T-helper 17 cell (primary cell): ENCODE measurements around the gene TBC1D17. TPM values are rescaled to one million over a fixed set of nuclear protein-coding genes. Genes with fewer than 3 reads are reported as not detected.

Source experiments
- ATAC-seq: fragments of 150-1000 bp; cut with Tn5 transposase; 2 replicates; pipeline ENCODE4 v1.10.0; 2021; ENCODE audit warnings: mild to moderate bottlenecking, moderate library complexity
- DNase-seq, 3 donors: peaks; one replicate each; pipeline versions ENCODE4 v3.0.0 to v3.0.0-alpha.2; 2020 to 2021
- H3K9me3 ChIP-seq: one replicate; pipeline ENCODE4 v1.7.0; 2013; ENCODE audit warnings: low read length, mild to moderate bottlenecking; ENCODE audit not compliant: control insufficient read depth, poor library complexity, severe bottlenecking
- H3K27ac Mint-ChIP-seq: one replicate; pipeline ENCODE4 v1.8.0; 2022; ENCODE audit warnings: mild to moderate bottlenecking, moderate library complexity, mixed read lengths
- H3K27me3 Mint-ChIP-seq: one replicate; pipeline ENCODE4 v1.8.0; 2022; ENCODE audit warnings: mixed read lengths
- H3K36me3 Mint-ChIP-seq: one replicate; pipeline ENCODE4 v1.8.0; 2022; ENCODE audit warnings: low read depth, mixed read lengths
- H3K4me1 Mint-ChIP-seq: one replicate; pipeline ENCODE4 v1.8.0; 2022; ENCODE audit warnings: mild to moderate bottlenecking, mixed read lengths
- H3K4me3 Mint-ChIP-seq: one replicate; pipeline ENCODE4 v1.8.0; 2022; ENCODE audit warnings: mild to moderate bottlenecking, moderate library complexity, mixed read lengths
- total RNA-seq, 4 donors: library from RNA in 2 of 4; stranded (reverse) in 2 of 4; gene quantifications; one replicate each; pipeline ENCODE4 v1.2.3 and lab custom pipeline; 2022 to 2026

The TBC1D17 gene
- total RNA-seq, 2 donors from 2014 or later = 44.1 to 57.3 TPM

DNA sequence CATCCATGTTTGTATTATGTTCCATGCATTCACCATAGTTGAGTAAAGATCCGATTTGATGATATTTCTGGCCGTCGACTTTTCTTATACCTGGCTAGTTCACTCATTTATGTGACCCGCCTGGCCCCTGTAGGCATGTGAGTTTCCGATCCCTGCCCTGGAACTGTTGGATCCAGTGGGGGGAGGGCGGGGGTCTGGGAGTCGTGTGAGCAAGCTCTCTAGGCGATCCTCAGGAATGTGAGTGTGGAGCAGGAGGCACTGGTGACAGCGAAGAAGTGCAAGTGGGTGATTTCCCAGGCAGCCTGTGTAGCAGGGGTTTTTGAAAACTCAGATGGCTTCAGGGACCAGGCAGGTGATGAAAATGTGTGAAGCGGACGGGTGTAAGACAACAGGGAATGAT, 37.2 kb upstream of the TBC1D17 start:
- H3K36me3 Mint-ChIP-seq = peaks cover 9% of the 10 kb centered on the region
- H3K4me1 Mint-ChIP-seq = peaks cover 2% of the 10 kb centered on the region
- H3K4me3 Mint-ChIP-seq = no peak overlapping the region
- ATAC-seq (no peak), DNase-seq (no peak)
- H3K27me3 Mint-ChIP-seq = no peaks in the 10 kb centered on the region
- H3K9me3 ChIP-seq = no peaks in the 10 kb centered on the region
- peak overlapping the region; percentile 8 for H3K27ac Mint-ChIP-seq

DNA sequence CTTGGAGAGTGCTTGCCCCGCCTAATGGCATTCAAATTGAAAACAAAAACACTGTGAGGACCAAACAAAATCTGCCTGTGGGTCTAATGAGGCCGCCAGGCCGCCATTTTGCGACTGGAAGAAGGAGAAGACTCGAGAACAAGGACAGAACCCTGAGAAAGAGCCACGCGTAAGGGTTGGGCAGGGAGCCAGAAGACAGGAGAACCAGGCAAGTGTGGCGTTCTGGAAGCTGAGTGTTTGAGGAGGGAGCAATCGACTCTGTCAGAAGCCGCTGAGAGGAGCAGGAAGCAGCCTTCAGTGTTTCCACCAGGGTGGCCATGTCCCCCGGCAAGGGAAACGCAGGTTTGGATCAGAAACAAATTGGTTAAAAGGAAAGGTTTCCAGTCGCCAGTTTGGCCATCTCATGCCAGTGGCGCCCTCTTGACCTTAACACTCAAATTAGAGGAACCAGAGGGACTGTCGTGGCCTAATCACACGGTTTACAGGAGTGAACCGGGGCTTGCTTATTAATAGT, 36.7 kb upstream of the TBC1D17 start:
- no peak for DNase-seq
- H3K27ac Mint-ChIP-seq = peak overlapping the region; percentile 24
- no peak for ATAC-seq
- H3K4me3 Mint-ChIP-seq = no peak overlapping the region
- H3K4me1 Mint-ChIP-seq = peaks cover 2% of the 10 kb centered on the region
- no peaks in the 10 kb centered on the region for H3K9me3 ChIP-seq
- H3K36me3 Mint-ChIP-seq = peaks cover 9% of the 10 kb centered on the region
- H3K27me3 Mint-ChIP-seq = no peaks in the 10 kb centered on the region

DNA sequence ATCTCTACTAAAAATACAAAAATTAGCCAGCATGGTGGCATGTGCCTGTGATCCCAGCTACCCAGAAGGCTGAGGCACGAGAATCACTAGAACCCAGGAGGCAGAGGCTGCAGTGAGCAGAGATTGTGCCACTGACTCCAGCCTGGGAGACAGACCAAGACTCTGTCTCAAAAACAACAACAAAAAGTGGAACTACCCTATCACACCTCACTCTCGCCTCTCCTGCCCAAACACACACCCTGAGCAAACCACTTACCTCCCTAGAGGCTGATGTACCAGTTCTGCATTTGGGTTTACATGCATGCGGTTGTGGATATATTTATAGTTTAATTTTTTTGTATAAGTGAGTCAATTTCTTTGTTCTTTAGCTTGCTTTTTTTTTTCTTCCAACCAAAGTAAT, 34.2 kb upstream of the TBC1D17 start:
- peaks cover 6% of the 10 kb centered on the region for H3K36me3 Mint-ChIP-seq
- no peak overlapping the region for H3K27ac Mint-ChIP-seq
- ATAC-seq (peak; percentile 70), DNase-seq (no peak)
- H3K4me1 Mint-ChIP-seq = peaks cover 4% of the 10 kb centered on the region
- no peaks in the 10 kb centered on the region for H3K27me3 Mint-ChIP-seq
- no peak overlapping the region for H3K4me3 Mint-ChIP-seq
- no peaks in the 10 kb centered on the region for H3K9me3 ChIP-seq

DNA sequence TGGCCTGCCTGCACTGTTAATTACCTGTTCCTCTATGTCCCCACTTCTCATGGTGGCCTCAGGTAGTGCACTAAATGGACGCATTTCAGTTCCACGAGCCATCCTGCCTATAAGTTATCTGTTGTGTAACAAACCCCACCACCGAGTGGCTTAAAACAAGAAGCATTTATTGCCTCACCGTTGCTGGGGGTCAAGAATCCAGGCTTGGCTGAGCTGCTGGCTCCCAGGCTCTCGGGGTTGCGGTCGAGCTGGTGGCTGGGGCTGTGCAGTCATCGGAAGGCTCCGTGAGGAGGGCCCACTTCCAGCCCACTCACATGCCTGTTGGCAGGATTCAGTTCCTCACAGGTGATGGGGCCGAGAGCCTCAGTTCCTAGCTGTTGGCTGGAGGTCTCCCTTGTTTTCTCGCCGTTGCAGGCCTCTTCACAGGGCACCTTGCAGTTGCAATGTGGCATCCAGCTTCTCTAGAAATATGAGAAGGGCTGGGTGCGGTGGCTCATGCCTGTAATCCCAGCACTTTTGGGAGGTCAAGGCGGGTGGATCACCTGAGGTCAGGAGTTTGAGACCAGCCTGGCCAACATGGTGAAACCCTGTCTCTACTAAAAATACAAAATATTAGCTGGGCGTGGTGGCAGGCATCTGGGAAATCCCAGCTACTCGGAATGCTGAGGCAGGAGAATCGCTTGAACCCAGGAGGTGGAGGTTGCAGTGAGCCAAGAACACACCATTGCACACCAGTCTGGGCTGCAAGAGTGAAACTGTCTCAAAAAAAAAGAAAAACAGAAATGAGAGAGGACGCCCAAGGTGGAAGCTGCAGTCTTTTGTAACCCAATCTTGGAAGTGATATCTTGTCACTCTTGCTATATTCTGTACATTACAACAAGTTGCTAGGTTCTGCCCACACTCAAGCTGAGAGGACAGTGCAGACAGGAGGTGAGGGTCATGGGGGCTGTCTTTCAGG, 33.1 kb upstream of the TBC1D17 start:
- Mint-ChIP-seq H3K4me1 (peaks cover 4% of the 10 kb centered on the region), H3K4me3 (no peak overlapping the region), H3K36me3 (no peaks in the 10 kb centered on the region), H3K27me3 (no peaks in the 10 kb centered on the region), H3K27ac (no peak overlapping the region)
- no peaks in the 10 kb centered on the region for H3K9me3 ChIP-seq
- no peak for ATAC-seq
- no peak for DNase-seq

DNA sequence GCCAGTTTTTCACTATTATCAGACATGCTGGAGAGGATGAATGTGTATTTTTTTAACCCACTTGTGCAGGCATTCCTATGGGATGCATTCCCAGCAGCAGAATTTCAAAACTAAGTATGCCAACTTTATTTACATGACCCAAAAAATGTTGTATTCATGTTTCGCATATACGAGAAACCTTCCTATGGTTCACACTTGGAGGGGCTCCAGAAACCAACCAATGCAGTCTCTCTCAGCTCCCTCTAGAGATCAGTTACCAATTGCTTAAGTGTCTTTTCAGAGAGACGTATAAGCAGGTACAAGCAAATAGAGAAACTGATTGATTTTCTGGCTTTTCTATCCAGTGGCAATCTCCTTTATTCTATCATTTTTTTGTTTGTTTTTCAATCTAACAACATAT, 32.1 kb upstream of the TBC1D17 start:
- no peak for ATAC-seq
- H3K9me3 ChIP-seq = no peaks in the 10 kb centered on the region
- Mint-ChIP-seq H3K27me3 (no peaks in the 10 kb centered on the region), H3K36me3 (no peaks in the 10 kb centered on the region), H3K4me3 (no peak overlapping the region), H3K27ac (no peak overlapping the region), H3K4me1 (peaks cover 10% of the 10 kb centered on the region)
- DNase-seq = no peak

DNA sequence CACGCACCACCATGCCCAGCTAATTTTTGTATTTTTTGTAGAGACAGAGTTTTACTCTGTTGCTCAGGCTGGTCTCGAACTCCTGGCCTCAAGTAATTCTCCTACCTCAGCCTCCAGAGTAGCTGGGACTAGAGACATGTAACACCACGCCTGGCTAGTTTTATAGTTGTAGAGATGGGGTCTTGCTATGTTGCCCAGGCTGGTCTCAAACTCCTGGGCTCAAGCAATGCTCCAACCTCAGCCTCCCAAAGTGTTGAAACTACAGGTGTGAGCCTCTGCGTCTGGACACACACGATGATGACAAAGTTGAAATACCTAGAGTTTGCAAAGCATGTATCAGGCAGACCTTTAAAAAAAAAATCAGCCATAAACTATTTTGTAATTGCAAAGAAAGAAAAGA, 31.1 kb upstream of the TBC1D17 start:
- H3K27me3 Mint-ChIP-seq = no peaks in the 10 kb centered on the region
- no peak for ATAC-seq

DNA sequence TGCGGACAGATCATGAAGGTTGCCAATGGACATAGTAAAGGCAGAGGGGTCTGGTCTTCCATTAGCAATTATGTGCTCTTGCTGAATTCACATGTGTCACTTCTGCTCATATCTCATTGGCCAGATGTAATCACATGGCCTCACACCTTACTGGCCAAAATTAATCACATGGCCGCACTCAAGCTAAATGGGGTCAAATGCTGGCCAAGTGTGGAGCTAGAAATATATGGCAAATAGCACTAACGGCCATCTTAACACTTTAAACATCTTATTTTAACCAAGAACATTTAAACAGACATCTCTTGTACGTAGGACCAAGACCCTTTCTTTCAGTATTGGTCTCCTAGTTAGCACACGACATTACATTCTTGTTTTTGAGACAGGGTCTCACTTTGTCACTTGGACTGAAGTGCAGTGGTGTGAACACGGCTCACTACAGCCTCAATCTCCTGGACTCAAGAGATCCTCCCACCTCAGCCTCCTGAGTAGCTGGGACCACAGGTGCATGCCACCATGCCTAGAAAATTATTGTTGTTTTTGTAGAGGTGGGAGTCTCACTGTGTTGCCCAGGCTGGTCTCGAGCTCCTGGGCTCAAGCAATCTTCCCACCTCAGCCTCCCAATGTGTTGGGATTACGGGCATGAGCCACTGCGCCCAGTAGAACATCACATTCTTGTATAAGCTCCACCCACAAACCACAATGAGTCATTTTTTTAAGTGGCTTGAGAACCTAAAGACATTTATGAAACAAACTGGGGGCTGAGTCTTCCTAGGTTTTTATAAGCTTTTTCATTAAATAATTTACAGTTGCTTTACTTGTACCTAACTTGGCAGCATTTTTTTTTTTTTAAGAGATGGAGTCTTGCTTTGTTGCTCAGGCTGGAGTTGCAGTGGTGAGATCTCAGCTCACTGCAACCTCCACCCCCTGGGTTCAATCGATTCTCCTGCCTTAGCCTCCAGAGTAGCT, 29.5 kb upstream of the TBC1D17 start:
- ATAC-seq (no peak), DNase-seq (no peak)
- H3K27ac Mint-ChIP-seq = no peak overlapping the region
- H3K36me3 Mint-ChIP-seq = no peaks in the 10 kb centered on the region
- H3K4me3 Mint-ChIP-seq = no peak overlapping the region
- H3K27me3 Mint-ChIP-seq = no peaks in the 10 kb centered on the region
- H3K4me1 Mint-ChIP-seq = peaks cover 16% of the 10 kb centered on the region
- H3K9me3 ChIP-seq = no peaks in the 10 kb centered on the region

More for the DNA sequence above, 31.1 kb upstream of the TBC1D17 start:
- H3K9me3 ChIP-seq = no peaks in the 10 kb centered on the region
- DNase-seq = no peak
- no peaks in the 10 kb centered on the region for H3K36me3 Mint-ChIP-seq
- H3K4me3 Mint-ChIP-seq = no peak overlapping the region
- H3K27ac Mint-ChIP-seq = no peak overlapping the region
- peaks cover 7% of the 10 kb centered on the region for H3K4me1 Mint-ChIP-seq

DNA sequence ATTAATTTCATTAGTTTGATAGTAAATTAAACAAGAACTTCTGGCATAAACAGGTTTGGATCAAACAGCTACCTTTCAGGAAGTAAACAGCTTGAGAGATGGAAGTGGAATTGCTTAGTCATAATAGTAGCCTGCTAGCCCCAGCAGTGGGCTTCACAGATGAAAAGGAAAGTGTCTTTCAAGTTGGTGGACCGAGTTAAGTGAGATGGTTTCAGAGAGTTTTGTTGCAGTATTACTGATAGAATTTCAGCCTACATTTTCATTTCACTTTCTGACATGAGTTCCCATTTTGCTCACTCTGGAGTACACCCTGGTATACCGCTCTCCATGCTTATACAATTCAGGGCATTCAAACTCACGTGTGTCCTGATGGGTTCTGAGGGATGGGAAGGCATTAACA, 28.6 kb upstream of the TBC1D17 start:
- H3K27ac Mint-ChIP-seq = no peak overlapping the region
- no peaks in the 10 kb centered on the region for H3K36me3 Mint-ChIP-seq
- H3K4me3 Mint-ChIP-seq = peak overlapping the region; percentile 28
- peaks cover 18% of the 10 kb centered on the region for H3K4me1 Mint-ChIP-seq
- DNase-seq (no peak), ATAC-seq (no peak)
- H3K27me3 Mint-ChIP-seq = no peaks in the 10 kb centered on the region
- H3K9me3 ChIP-seq = no peaks in the 10 kb centered on the region

DNA sequence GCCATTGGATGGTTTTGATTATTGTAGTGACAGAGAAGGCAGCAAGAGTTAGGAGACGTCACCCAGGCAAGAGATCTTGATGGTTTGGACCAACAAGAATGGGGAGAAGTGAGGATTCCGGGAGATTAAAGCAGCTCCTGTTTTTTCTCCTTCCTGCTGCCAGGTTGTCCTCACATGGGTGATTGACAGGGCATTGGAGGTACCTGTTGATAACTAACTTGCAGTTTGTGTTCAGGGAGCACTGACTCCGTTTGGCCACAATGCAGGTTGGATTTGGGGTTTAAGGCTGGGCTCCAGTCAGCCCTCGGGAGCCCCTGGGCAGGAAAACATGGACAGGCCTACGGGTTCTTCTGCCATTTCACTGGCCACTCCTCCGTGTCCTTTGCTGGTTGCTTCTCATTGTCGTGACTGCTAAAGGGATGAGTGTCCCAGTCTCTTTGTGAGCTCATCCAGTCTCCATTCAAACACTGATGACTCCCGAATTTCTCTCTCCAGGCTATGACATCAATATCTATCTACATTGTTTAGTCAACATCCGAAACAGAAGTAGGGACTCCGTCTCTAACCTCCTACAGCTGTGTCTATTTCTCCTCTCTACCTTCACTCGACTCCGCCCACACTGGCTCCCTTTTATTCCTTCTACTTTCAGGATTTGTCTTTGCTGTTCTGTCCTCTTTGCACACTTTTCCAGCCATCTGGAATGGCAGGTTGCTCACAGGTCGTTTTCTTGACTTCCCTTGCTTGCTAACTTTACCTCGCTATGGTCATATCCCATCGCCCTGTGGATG, 27.9 kb upstream of the TBC1D17 start:
- no peak for DNase-seq
- H3K4me3 Mint-ChIP-seq = peak overlapping the region; percentile 91
- no peaks in the 10 kb centered on the region for H3K9me3 ChIP-seq
- peaks cover 18% of the 10 kb centered on the region for H3K4me1 Mint-ChIP-seq
- H3K27ac Mint-ChIP-seq = peak overlapping the region; percentile 87
- no peaks in the 10 kb centered on the region for H3K27me3 Mint-ChIP-seq
- no peak for ATAC-seq
- H3K36me3 Mint-ChIP-seq = no peaks in the 10 kb centered on the region

DNA sequence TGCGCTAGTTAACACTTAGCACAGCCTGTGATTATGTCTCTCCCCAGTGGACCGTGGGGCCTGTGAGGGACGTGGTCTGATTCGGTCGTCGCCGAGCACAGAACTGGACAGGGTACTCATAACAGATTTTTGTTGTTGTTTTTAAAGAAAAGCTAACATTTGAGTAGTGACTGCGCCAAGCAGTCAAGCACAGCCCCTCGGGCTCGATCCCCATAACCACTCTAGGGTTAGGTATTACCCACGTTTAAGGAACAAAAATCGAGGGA, 27.3 kb upstream of the TBC1D17 start:
- Mint-ChIP-seq H3K27me3 (no peaks in the 10 kb centered on the region), H3K4me3 (peak overlapping the region; percentile 91), H3K36me3 (no peaks in the 10 kb centered on the region), H3K27ac (peak overlapping the region; percentile 87), H3K4me1 (peaks cover 18% of the 10 kb centered on the region)
- no peaks in the 10 kb centered on the region for H3K9me3 ChIP-seq
- DNase-seq (no peak), ATAC-seq (no peak)

DNA sequence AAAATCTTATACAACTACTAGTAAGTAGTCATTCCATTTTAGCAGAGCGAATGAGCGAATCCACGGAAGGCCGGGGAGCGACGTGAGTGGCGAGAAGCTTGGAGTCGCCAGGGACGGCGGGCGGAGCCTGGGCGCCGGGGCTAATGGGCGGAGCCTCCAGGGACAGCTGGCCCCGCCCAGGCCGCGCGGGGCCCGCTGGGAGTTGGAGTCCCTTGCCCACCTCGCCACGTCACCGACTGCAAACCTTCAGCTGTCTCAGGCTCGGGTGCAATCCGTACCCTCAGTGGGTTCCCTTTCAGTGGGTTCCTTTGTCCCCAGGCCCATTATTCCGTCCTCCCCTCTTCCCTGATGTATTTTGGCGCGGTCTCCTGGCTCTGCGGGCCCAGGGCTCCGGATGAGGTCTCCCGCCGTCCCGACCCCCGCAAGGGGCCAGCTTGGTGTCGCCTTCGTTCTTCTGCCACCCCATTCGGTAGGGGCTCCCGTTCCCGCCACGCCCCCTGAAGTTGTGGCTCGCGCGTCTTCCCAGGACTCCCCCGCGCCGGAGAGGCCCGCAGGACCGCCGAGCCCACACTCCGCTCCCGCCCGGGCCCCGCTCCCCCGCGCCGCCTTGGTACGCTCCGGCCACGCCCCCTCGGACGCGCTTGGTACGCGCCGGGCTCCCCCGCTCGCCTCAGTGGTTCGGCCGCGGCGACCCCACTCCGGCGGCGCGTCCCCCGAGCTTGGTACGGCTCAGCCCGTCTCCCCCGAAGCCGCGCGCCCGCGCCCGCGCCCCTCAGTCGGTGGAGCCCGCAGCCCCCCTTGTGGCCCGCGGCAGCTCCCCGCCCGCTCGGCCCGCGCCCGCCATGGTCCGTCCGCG, 26.8 kb upstream of the TBC1D17 start, which contains the start of gene PTOV1:
Gene PTOV1, plus strand, starts transcription at position 673 of the 856 bp plus-strand sequence.
- Mint-ChIP-seq H3K36me3 (no peaks in the 10 kb centered on the region), H3K4me3 (peak within 1 kb of the TSS; percentile 91), H3K4me1 (peaks cover 20% of the 10 kb centered on the region), H3K27ac (peak within 1 kb of the TSS; percentile 87), H3K27me3 (no peaks in the 10 kb centered on the region)
- H3K9me3 ChIP-seq = no peaks in the 10 kb centered on the region
- DNase-seq (peak; percentile 84 to 92 (median 85)), ATAC-seq (peak; percentile 91)
